MCF 10A (cell line): ENCODE measurements around the gene GPR137B. TPM values are rescaled to one million over a fixed set of nuclear protein-coding genes. Genes with fewer than 3 reads are reported as not detected.

Experiments
- BruUV-seq: library from RNA; stranded (reverse); fragments of 400-500 nt; replicated peaks from 2 replicates; lab custom pipeline; 2021; lab: Mats Ljungman, UMichigan
- CTCF ChIA-PET: fragments of 300-600 bp; sonication (Branson Sonifier 250); formaldehyde crosslinking; extraction: SDS; loops from one replicate; lab custom pipeline; 2021; ENCODE audit warnings: antibody characterized with exemption, inconsistent platforms; lab: Yijun Ruan, JAX
- POLR2A ChIA-PET: fragments of 300-600, 350-650 bp; sonication (Branson Sonifier 250); formaldehyde crosslinking; extraction: SDS; loops from one replicate; lab custom pipeline; 2020; ENCODE audit warnings: antibody characterized with exemption, inconsistent platforms; lab: Yijun Ruan, JAX
- DNase-seq: peaks from one replicate; pipeline ENCODE4 v3.0.0-alpha.2; 2018; ENCODE audit not compliant: unreplicated experiment
- H3K27ac Mint-ChIP-seq: one replicate; pipeline ENCODE4 v1.8.0; 2022; ENCODE audit warnings: mild to moderate bottlenecking, low read depth, mixed read lengths; ENCODE audit not compliant: unreplicated experiment
- H3K27me3 Mint-ChIP-seq: one replicate; pipeline ENCODE4 v1.8.0; 2022; ENCODE audit warnings: mixed read lengths; ENCODE audit not compliant: insufficient read depth, unreplicated experiment
- H3K36me3 Mint-ChIP-seq: one replicate; pipeline ENCODE4 v1.8.0; 2022; ENCODE audit warnings: mild to moderate bottlenecking, moderate library complexity, mixed read lengths; ENCODE audit not compliant: insufficient read depth, unreplicated experiment
- H3K4me1 Mint-ChIP-seq: one replicate; pipeline ENCODE4 v1.8.0; 2022; ENCODE audit warnings: mixed read lengths; ENCODE audit not compliant: insufficient read depth, unreplicated experiment
- H3K4me3 Mint-ChIP-seq: one replicate; pipeline ENCODE4 v1.8.0; 2022; ENCODE audit warnings: mild to moderate bottlenecking, moderate library complexity, mixed read lengths; ENCODE audit not compliant: unreplicated experiment
- H3K9me3 Mint-ChIP-seq: one replicate; pipeline ENCODE4 v1.8.0; 2022; ENCODE audit warnings: mixed read lengths; ENCODE audit not compliant: unreplicated experiment
- CTCF ChIP-seq: fragments of 200-600 bp; IDR thresholded peaks from one replicate; pipeline ENCODE4 v1.8.0; 2022; ENCODE audit warnings: antibody characterized with exemption, mild to moderate bottlenecking; ENCODE audit not compliant: unreplicated experiment
- intact Hi-C: fragments of 100-400 bp; cut with micrococcal nuclease; formaldehyde crosslinking; loops from 2 replicates; pipeline ENCODE4 v1.14.1; 2022
- total RNA-seq: library from RNA; stranded (reverse); gene quantifications from 2 replicates; pipeline ENCODE4 v1.2.3, GENCODE V29; 2022

GPR137B gene
- total RNA-seq, 1 experiment from 2014 or later, result 8.4 TPM

- no peaks in the 10 kb centered on the region for H3K27me3 Mint-ChIP-seq
- no peak overlapping the region for H3K4me3 Mint-ChIP-seq
- H3K9me3 Mint-ChIP-seq, result no peaks in the 10 kb centered on the region
- DNase-seq, result no peak
- H3K36me3 Mint-ChIP-seq, result no peaks in the 10 kb centered on the region
- no TSS peak for BruUV-seq
- ChIA-PET POLR2A (no interaction called here), CTCF (interaction anchor here (0.7 to 0.9 kb wide), 3 partner anchors 19 to 46 kb away, joined by 3 read pairs; no protein-coding TSS in a partner anchor)
- H3K27ac Mint-ChIP-seq, result no peak overlapping the region
- TF ChIP-seq CTCF, result no peak
- peaks cover 13% of the 10 kb centered on the region for H3K4me1 Mint-ChIP-seq
- intact Hi-C loops, result no loop called here
These were observed 7.4 kb downstream of the GPR137B start for GRCh38 chr1:236149696-236150228.

- ChIA-PET POLR2A (interaction anchor here (1.7 kb wide), 1 partner anchor 8 kb away, joined by 8 read pairs; the partner anchor contains the start of gene GPR137B), CTCF (interaction anchor here (0.7 kb wide), 2 partner anchors 31 to 93 kb away, joined by 3 to 4 read pairs; no protein-coding TSS in a partner anchor)
- Mint-ChIP-seq H3K27ac (no peak overlapping the region), H3K4me1 (peaks cover 9% of the 10 kb centered on the region), H3K4me3 (no peak overlapping the region), H3K9me3 (no peaks in the 10 kb centered on the region), H3K27me3 (no peaks in the 10 kb centered on the region), H3K36me3 (no peaks in the 10 kb centered on the region)
- DNase-seq, result no peak
- no TSS peak for BruUV-seq
- TF ChIP-seq CTCF, result no peak
- intact Hi-C loops, result no loop called here
These were observed 8.1 kb downstream of the GPR137B start for GRCh38 chr1:236150311-236150955.

- no peaks in the 10 kb centered on the region for H3K27me3 Mint-ChIP-seq
- POLR2A ChIA-PET, result interaction anchor here (1.7 kb wide), 1 partner anchor 8 kb away, joined by 8 read pairs; the partner anchor contains the start of gene GPR137B
- H3K4me1 Mint-ChIP-seq, result peaks cover 9% of the 10 kb centered on the region
- no peak for TF ChIP-seq CTCF
- DNase-seq, result no peak
- no peak overlapping the region for H3K4me3 Mint-ChIP-seq
- no peaks in the 10 kb centered on the region for H3K36me3 Mint-ChIP-seq
- CTCF ChIA-PET, result interaction anchor here (0.6 to 0.7 kb wide), 2 partner anchors 92 to 217 kb away, joined by 3 to 4 read pairs; no protein-coding TSS in a partner anchor
- BruUV-seq, result no TSS peak
- no peaks in the 10 kb centered on the region for H3K9me3 Mint-ChIP-seq
- H3K27ac Mint-ChIP-seq, result no peak overlapping the region
- intact Hi-C loops, result no loop called here
These were observed 8.6 kb downstream of the GPR137B start for GRCh38 chr1:236150986-236151385.

GRCh38 chr1:236151739-236152424 lies 9.5 kb downstream of the GPR137B start:
- Mint-ChIP-seq H3K36me3 (no peaks in the 10 kb centered on the region), H3K27me3 (no peaks in the 10 kb centered on the region), H3K4me3 (no peak overlapping the region), H3K9me3 (no peaks in the 10 kb centered on the region), H3K27ac (no peak overlapping the region), H3K4me1 (peaks cover 9% of the 10 kb centered on the region)
- BruUV-seq, result no TSS peak
- intact Hi-C loops, result no loop called here
- no peak for DNase-seq
- POLR2A ChIA-PET, result interaction anchor here (1.7 kb wide), 1 partner anchor 9 kb away, joined by 8 read pairs; the partner anchor contains the start of gene GPR137B
- TF ChIP-seq CTCF, result no peak
- CTCF ChIA-PET, result interaction anchor here (0.6 to 1.1 kb wide), 2 partner anchors 11 to 14 kb away, joined by 3 to 4 read pairs; no protein-coding TSS in a partner anchor
